H9 (cell line): ENCODE measurements around the gene VSIG2. TPM values are rescaled to one million over a fixed set of nuclear protein-coding genes. Genes with fewer than 3 reads are reported as not detected.

Experiments used
- DNase-seq: peaks from one replicate; pipeline ENCODE4 v3.0.0-alpha.2; 2017
- H2AFZ ChIP-seq: one replicate; pipeline ENCODE4 v1.6.1; 2013; ENCODE audit warnings: mild to moderate bottlenecking, low read length, control low read depth, moderate library complexity
- H2AK5ac ChIP-seq: 2 replicates; pipeline ENCODE4 v1.6.1; 2013; ENCODE audit warnings: low read length, control low read depth, mixed read lengths; ENCODE audit not compliant: insufficient read length
- H2BK120ac ChIP-seq: one replicate; pipeline ENCODE4 v1.6.1; 2013; ENCODE audit warnings: low read depth, mild to moderate bottlenecking, low read length, control low read depth, inconsistent platforms; ENCODE audit not compliant: poor library complexity, severe bottlenecking
- H2BK12ac ChIP-seq: 2 replicates; pipeline ENCODE4 v1.6.1; 2013; ENCODE audit warnings: low read length, control low read depth, mixed read lengths, low read depth; ENCODE audit not compliant: insufficient read length
- H2BK15ac ChIP-seq: 2 replicates; pipeline ENCODE4 v1.6.1; 2013; ENCODE audit warnings: low read depth, low read length, control low read depth
- H2BK20ac ChIP-seq: one replicate; pipeline ENCODE4 v1.6.1; 2013; ENCODE audit warnings: low read depth, mild to moderate bottlenecking, low read length, control low read depth, inconsistent platforms; ENCODE audit not compliant: poor library complexity, severe bottlenecking
- H2BK5ac ChIP-seq: 2 replicates; pipeline ENCODE4 v1.6.1; 2013; ENCODE audit warnings: low read length, control low read depth, mixed read lengths; ENCODE audit not compliant: insufficient read length
- H3K14ac ChIP-seq: 2 replicates; pipeline ENCODE4 v1.6.1; 2013; ENCODE audit warnings: low read length, control low read depth; ENCODE audit not compliant: insufficient read depth
- H3K18ac ChIP-seq: 2 replicates; pipeline ENCODE4 v1.6.1; 2013; ENCODE audit warnings: low read depth, mild to moderate bottlenecking, mixed read lengths, low read length, control low read depth; ENCODE audit not compliant: insufficient read length
- H3K23ac ChIP-seq: 2 replicates; pipeline ENCODE4 v1.6.1; 2013; ENCODE audit warnings: low read length, control low read depth, mixed read lengths, low read depth; ENCODE audit not compliant: insufficient read length
- H3K23me2 ChIP-seq: 2 replicates; pipeline ENCODE4 v1.6.1; 2013; ENCODE audit warnings: low read depth, mild to moderate bottlenecking, mixed read lengths, low read length, control low read depth; ENCODE audit not compliant: insufficient read length, poor library complexity, severe bottlenecking
- H3K27ac ChIP-seq: 2 replicates; pipeline ENCODE4 v1.5.1; 2013; ENCODE audit warnings: low read length, control low read depth, mixed read lengths, low read depth; ENCODE audit not compliant: insufficient read length
- H3K27me3 ChIP-seq: 2 replicates; pipeline ENCODE4 v1.6.1; 2013; ENCODE audit warnings: low read length, control low read depth, inconsistent platforms; ENCODE audit not compliant: insufficient read depth
- H3K4ac ChIP-seq: 2 replicates; pipeline ENCODE4 v1.6.1; 2013; ENCODE audit warnings: low read depth, mild to moderate bottlenecking, control low read depth, inconsistent platforms, low read length, moderate library complexity
- H3K4me1 ChIP-seq: 2 replicates; pipeline ENCODE4 v1.6.1; 2013; ENCODE audit warnings: low read length, control low read depth, inconsistent platforms; ENCODE audit not compliant: insufficient read depth
- H3K4me2 ChIP-seq: 2 replicates; pipeline ENCODE4 v1.6.1; 2013; ENCODE audit warnings: low read length, control low read depth, mixed read lengths; ENCODE audit not compliant: insufficient read length, insufficient read depth
- H3K56ac ChIP-seq: 2 replicates; pipeline ENCODE4 v1.6.1; 2013; ENCODE audit warnings: low read depth, mild to moderate bottlenecking, mixed read lengths, low read length, control low read depth; ENCODE audit not compliant: insufficient read length
- H3K79me1 ChIP-seq: 2 replicates; pipeline ENCODE4 v1.6.1; 2013; ENCODE audit warnings: low read depth, mild to moderate bottlenecking, moderate library complexity, low read length, control low read depth, inconsistent platforms; ENCODE audit not compliant: insufficient read depth, poor library complexity, severe bottlenecking
- H3K79me2 ChIP-seq: 2 replicates; pipeline ENCODE4 v1.6.1; 2013; ENCODE audit warnings: low read length, control low read depth, inconsistent platforms; ENCODE audit not compliant: insufficient read depth
- H3K9ac ChIP-seq: 2 replicates; pipeline ENCODE4 v1.6.1; 2013; ENCODE audit warnings: low read length, control low read depth, mixed read lengths; ENCODE audit not compliant: insufficient read length; ENCODE audit errors: extremely low read depth
- H3K9me3 ChIP-seq: one replicate; pipeline ENCODE4 v1.6.1; 2013; ENCODE audit warnings: low read depth, low read length, inconsistent platforms; ENCODE audit not compliant: control insufficient read depth
- H3T11ph ChIP-seq: one replicate; pipeline ENCODE4 v1.6.1; 2013; ENCODE audit warnings: mild to moderate bottlenecking, low read length, control low read depth, inconsistent platforms
- H4K20me1 ChIP-seq: one replicate; pipeline ENCODE4 v1.6.1; 2013; ENCODE audit not compliant: control insufficient read depth, insufficient read length, insufficient read depth
- H4K5ac ChIP-seq: 2 replicates; pipeline ENCODE4 v1.6.1; 2013; ENCODE audit warnings: low read depth, mild to moderate bottlenecking, mixed read lengths, low read length, control low read depth; ENCODE audit not compliant: insufficient read length
- H4K8ac ChIP-seq: replicated peaks from 2 replicates; pipeline ENCODE4 v1.6.1; 2013; ENCODE audit warnings: low read length, control low read depth, mixed read lengths, low read depth; ENCODE audit not compliant: insufficient read length
- H4K91ac ChIP-seq: 2 replicates; pipeline ENCODE4 v1.6.1; 2013; ENCODE audit warnings: low read depth, mild to moderate bottlenecking, moderate library complexity, mixed read lengths, low read length, control low read depth; ENCODE audit not compliant: insufficient read length
- H3K27ac Mint-ChIP-seq, 3 experiments: 2 replicates in 2 of 3; 3 replicates in 1 of 3; pipeline ENCODE4 v1.8.0; 2020 to 2021; ENCODE audit warnings: mixed read lengths in 3 of 3, mild to moderate bottlenecking in 1 of 3, moderate library complexity in 1 of 3
- H3K27me3 Mint-ChIP-seq: 2 replicates; pipeline ENCODE4 v1.8.0; 2021; ENCODE audit warnings: low read depth, mild to moderate bottlenecking, moderate library complexity, mixed read lengths
- H3K36me3 Mint-ChIP-seq, 3 experiments: 2 replicates in 2 of 3; 3 replicates in 1 of 3; pipeline ENCODE4 v1.8.0; 2020 to 2021; ENCODE audit warnings: low read depth in 3 of 3, mixed read lengths in 3 of 3; ENCODE audit not compliant: insufficient read depth in 1 of 3
- H3K4me1 Mint-ChIP-seq, 2 experiments: 2 replicates each; pipeline ENCODE4 v1.8.0; 2020; ENCODE audit warnings: mixed read lengths in 2 of 2
- H3K4me3 Mint-ChIP-seq, 2 experiments: 2 replicates in 1 of 2; 3 replicates in 1 of 2; pipeline ENCODE4 v1.8.0; 2020 to 2021; ENCODE audit warnings: mild to moderate bottlenecking in 2 of 2, mixed read lengths in 2 of 2, moderate library complexity in 1 of 2
- H3K9me3 Mint-ChIP-seq, 2 experiments: 2 replicates in 1 of 2; 3 replicates in 1 of 2; pipeline ENCODE4 v1.8.0; 2020; ENCODE audit warnings: mild to moderate bottlenecking in 2 of 2, mixed read lengths in 2 of 2, moderate library complexity in 1 of 2
- CTCF ChIP-seq: fragments of 200-600 bp; sonication (generic); conservative IDR thresholded peaks from 3 replicates; pipeline ENCODE4 v1.8.0; 2021; ENCODE audit warnings: antibody characterized with exemption, mild to moderate bottlenecking
- WGBS: extraction: QIAGEN DNeasy Blood & Tissue Kit; methylation state at CpG from one replicate; pipeline ENCODE4 v1.1.7; 2013; ENCODE audit warnings: missing lambda C conversion rate, low lambda C conversion rate, mixed read lengths; ENCODE audit not compliant: insufficient read length; ENCODE audit errors: extremely low coverage; 5-methylcytosine and 5-hydroxymethylcytosine counted together
- total RNA-seq: library from RNA; stranded (reverse); gene quantifications from 2 replicates; pipeline ENCODE4 v1.2.1, GENCODE V29; 2021

Gene VSIG2
- total RNA-seq, 1 experiment from 2014 or later = not detected

GRCh38 chr11:124718801-124719200 is 33.3 kb downstream of the VSIG2 start:
- H4K8ac ChIP-seq = no peak overlapping the region
- peaks cover 53% of the 10 kb centered on the region for H3K27me3 ChIP-seq
- no peak overlapping the region for H3K23ac ChIP-seq
- no CpG with 5 or more reads among the region's 14 CpGs for WGBS
- no peak for DNase-seq
- no peak overlapping the region for H2BK15ac ChIP-seq
- H3K79me2 ChIP-seq = no peaks in the 10 kb centered on the region
- no peak overlapping the region for H2AK5ac ChIP-seq
- Mint-ChIP-seq H3K27ac (no peak overlapping the region), H3K36me3 (no peaks in the 10 kb centered on the region; a peak in 1 of 7 replicates), H3K9me3 (no peaks in the 10 kb centered on the region), H3K4me1 (peaks cover 33 to 38% of the 10 kb centered on the region in 2 experiments), H3K27me3 (peaks cover 96% of the 10 kb centered on the region), H3K4me3 (peak overlapping the region; percentile 66 to 86; a peak in 4 of 5 replicates)
- H4K91ac ChIP-seq = no peak overlapping the region
- H3K18ac ChIP-seq = no peak overlapping the region
- H3K9ac ChIP-seq = no peak overlapping the region
- H3K9me3 ChIP-seq = no peaks in the 10 kb centered on the region
- TF ChIP-seq CTCF = no peak
- H4K5ac ChIP-seq = no peak overlapping the region
- H2AFZ ChIP-seq = no peak overlapping the region
- no peak overlapping the region for H3T11ph ChIP-seq
- H2BK5ac ChIP-seq = no peak overlapping the region
- no peaks in the 10 kb centered on the region for H4K20me1 ChIP-seq
- H3K56ac ChIP-seq = no peak overlapping the region
- peaks cover 9% of the 10 kb centered on the region for H3K23me2 ChIP-seq
- no peak overlapping the region for H3K27ac ChIP-seq
- peaks cover 6% of the 10 kb centered on the region for H3K4me1 ChIP-seq
- no peak overlapping the region for H2BK120ac ChIP-seq
- H3K4me2 ChIP-seq = peak overlapping the region; percentile 86
- H3K14ac ChIP-seq = no peak overlapping the region
- no peak overlapping the region for H2BK12ac ChIP-seq
- no peak overlapping the region for H2BK20ac ChIP-seq
- no peak overlapping the region for H3K4ac ChIP-seq
- H3K79me1 ChIP-seq = no peaks in the 10 kb centered on the region
